ENCODE data around the gene KRTAP9-6. TPM values are rescaled to one million over a fixed set of nuclear protein-coding genes. Genes with fewer than 3 reads are reported as not detected.

The KRTAP9-6 gene
- total and polyA plus RNA-seq, 2 donors (not counting 1 experiment from before 2014, with no cell fraction given), result not detected

DNA sequence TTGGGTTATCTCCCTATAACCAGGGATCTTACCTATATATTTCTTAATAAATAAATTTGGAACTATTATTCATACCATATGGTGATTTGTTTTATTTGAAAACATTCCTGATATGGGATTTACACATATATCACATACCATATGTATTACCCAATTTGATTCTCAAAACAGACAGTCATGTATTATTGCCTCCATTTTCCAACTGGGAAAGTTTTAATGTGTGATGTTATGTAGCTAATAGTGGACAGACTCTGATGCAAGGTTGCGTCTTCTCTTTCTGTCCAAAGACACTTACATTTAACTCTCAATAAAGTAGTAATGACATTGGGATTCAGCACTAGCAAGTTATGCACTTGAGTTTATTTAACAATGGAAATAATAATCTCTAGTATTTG, 8.9 kb upstream of the KRTAP9-6 start:
- no peaks in the 10 kb centered on the region for H3K4me1 ChIP-seq (ENCODE audit: control insufficient read depth, extremely low read depth, insufficient read depth, low read length)
- no peak overlapping the region for H3K27ac ChIP-seq (ENCODE audit: insufficient read depth, low read length)
- no peak overlapping the region for H3K4me2 ChIP-seq (ENCODE audit: extremely low read depth, insufficient read depth, low read length)
- no peaks in the 10 kb centered on the region for H3K9me3 ChIP-seq (ENCODE audit: control insufficient read depth, insufficient read depth, low read depth, low read length)
- TF ChIP-seq, protein P1, sequence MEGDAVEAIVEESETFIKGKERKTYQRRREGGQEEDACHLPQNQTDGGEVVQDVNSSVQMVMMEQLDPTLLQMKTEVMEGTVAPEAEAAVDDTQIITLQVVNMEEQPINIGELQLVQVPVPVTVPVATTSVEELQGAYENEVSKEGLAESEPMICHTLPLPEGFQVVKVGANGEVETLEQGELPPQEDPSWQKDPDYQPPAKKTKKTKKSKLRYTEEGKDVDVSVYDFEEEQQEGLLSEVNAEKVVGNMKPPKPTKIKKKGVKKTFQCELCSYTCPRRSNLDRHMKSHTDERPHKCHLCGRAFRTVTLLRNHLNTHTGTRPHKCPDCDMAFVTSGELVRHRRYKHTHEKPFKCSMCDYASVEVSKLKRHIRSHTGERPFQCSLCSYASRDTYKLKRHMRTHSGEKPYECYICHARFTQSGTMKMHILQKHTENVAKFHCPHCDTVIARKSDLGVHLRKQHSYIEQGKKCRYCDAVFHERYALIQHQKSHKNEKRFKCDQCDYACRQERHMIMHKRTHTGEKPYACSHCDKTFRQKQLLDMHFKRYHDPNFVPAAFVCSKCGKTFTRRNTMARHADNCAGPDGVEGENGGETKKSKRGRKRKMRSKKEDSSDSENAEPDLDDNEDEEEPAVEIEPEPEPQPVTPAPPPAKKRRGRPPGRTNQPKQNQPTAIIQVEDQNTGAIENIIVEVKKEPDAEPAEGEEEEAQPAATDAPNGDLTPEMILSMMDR (conservative IDR thresholded peaks at IDR 0.05 in 1 of 2, IDR thresholded peaks at IDR 0.05 in 1 of 2; ENCODE audit: low read depth in 1 of 2, low read length in 2 of 2), result no peak
- TF ChIP-seq EZH2 (IDR thresholded peaks at IDR 0.05; ENCODE audit: low read length, missing control alignments), result no peak
- peak in 1 of 2 donors; percentile 11 for DNase-seq (ENCODE audit: low read depth in 2 of 2)
- H4K20me1 ChIP-seq (ENCODE audit: control insufficient read depth, extremely low read depth, insufficient read depth, low read length), result no peaks in the 10 kb centered on the region
- H3K27me3 ChIP-seq (ENCODE audit: control insufficient read depth, insufficient read depth, low read length), result no peaks in the 10 kb centered on the region
- no peak overlapping the region for H3K4me3 ChIP-seq (replicated peaks in 1 of 4; ENCODE audit: control extremely low read depth in 1 of 4, insufficient read depth in 1 of 4, low read depth in 3 of 4, low read length in 4 of 4)
- no peaks in the 10 kb centered on the region for H3K79me2 ChIP-seq (ENCODE audit: control insufficient read depth, insufficient read depth, low read length)
- H3K9ac ChIP-seq (ENCODE audit: insufficient read depth, low read length), result no peak overlapping the region
- no peaks in the 10 kb centered on the region for H3K36me3 ChIP-seq (ENCODE audit: control insufficient read depth, insufficient read depth, low read length)
- H2AFZ ChIP-seq (ENCODE audit: low read length), result no peak overlapping the region

DNA sequence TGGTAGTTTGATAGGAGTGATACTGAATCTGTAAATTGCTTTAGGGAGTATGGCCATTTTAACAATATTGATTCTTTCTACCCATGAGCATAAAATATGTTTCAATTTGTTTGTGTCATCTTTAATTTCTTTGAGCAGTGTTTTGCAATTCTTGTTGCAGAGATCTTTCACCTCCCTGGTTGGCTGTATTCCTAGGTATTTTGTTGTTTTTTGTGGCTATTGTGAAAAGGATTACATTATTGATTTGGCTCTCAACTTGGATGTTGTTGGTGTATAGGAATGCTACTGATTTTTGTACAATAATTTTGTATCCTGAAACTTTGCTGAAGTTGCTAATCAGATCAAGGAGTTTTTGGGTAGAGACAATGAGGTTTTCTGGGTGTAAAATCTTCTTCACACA, 6.8 kb upstream of the KRTAP9-6 start:
- Histone ChIP-seq H3K27me3 (ENCODE audit: control insufficient read depth, insufficient read depth, low read length) (no peaks in the 10 kb centered on the region), H3K36me3 (ENCODE audit: control insufficient read depth, insufficient read depth, low read length) (no peaks in the 10 kb centered on the region), H3K4me3 (replicated peaks in 1 of 4; ENCODE audit: control extremely low read depth in 1 of 4, insufficient read depth in 1 of 4, low read depth in 3 of 4, low read length in 4 of 4) (no peak overlapping the region), H3K9ac (ENCODE audit: insufficient read depth, low read length) (no peak overlapping the region), H3K79me2 (ENCODE audit: control insufficient read depth, insufficient read depth, low read length) (no peaks in the 10 kb centered on the region), H4K20me1 (ENCODE audit: control insufficient read depth, extremely low read depth, insufficient read depth, low read length) (no peaks in the 10 kb centered on the region), H3K9me3 (ENCODE audit: control insufficient read depth, insufficient read depth, low read depth, low read length) (no peaks in the 10 kb centered on the region), H3K4me1 (ENCODE audit: control insufficient read depth, extremely low read depth, insufficient read depth, low read length) (no peaks in the 10 kb centered on the region), H3K4me2 (ENCODE audit: extremely low read depth, insufficient read depth, low read length) (no peak overlapping the region), H3K27ac (ENCODE audit: insufficient read depth, low read length) (no peak overlapping the region), H2AFZ (ENCODE audit: low read length) (no peak overlapping the region)
- DNase-seq (ENCODE audit: low read depth in 2 of 2), result no peak
- TF ChIP-seq, protein P1 (conservative IDR thresholded peaks at IDR 0.05 in 1 of 2, IDR thresholded peaks at IDR 0.05 in 1 of 2; ENCODE audit: low read depth in 1 of 2, low read length in 2 of 2), result no peak
- TF ChIP-seq EZH2 (IDR thresholded peaks at IDR 0.05; ENCODE audit: low read length, missing control alignments), result no peak

DNA sequence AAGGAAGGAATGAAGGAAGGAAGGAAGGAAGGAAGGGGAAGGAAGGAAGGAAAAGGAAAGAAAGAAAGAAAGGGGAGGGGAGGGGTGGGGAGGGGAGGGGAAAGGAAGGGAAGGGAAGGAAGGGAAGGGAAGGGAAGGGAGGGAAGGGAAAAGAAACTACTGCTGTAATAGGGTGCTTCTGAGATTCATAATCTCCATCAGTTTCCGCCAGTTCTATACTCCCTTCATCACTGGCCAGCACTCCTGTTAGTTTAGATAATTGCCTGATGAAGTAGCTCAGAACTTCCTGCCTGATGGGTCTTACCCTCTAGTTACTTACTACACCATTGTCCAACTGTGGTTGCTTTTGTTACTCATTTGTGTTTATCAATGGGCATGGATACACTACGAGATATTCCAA, 2.0 kb upstream of the KRTAP9-6 start:
- peaks cover 3% of the 10 kb centered on the region for H3K27me3 ChIP-seq (ENCODE audit: control insufficient read depth, insufficient read depth, low read length)
- H4K20me1 ChIP-seq (ENCODE audit: control insufficient read depth, extremely low read depth, insufficient read depth, low read length), result no peaks in the 10 kb centered on the region
- no peak overlapping the region for H3K4me2 ChIP-seq (ENCODE audit: extremely low read depth, insufficient read depth, low read length)
- no peak for DNase-seq (ENCODE audit: low read depth in 2 of 2)
- no peak overlapping the region for H2AFZ ChIP-seq (ENCODE audit: low read length)
- H3K9me3 ChIP-seq (ENCODE audit: control insufficient read depth, insufficient read depth, low read depth, low read length), result no peaks in the 10 kb centered on the region
- H3K36me3 ChIP-seq (ENCODE audit: control insufficient read depth, insufficient read depth, low read length), result no peaks in the 10 kb centered on the region
- no peak overlapping the region for H3K27ac ChIP-seq (ENCODE audit: insufficient read depth, low read length)
- no peak overlapping the region for H3K9ac ChIP-seq (ENCODE audit: insufficient read depth, low read length)
- TF ChIP-seq, protein P1 (conservative IDR thresholded peaks at IDR 0.05 in 1 of 2, IDR thresholded peaks at IDR 0.05 in 1 of 2; ENCODE audit: low read depth in 1 of 2, low read length in 2 of 2), result no peak
- TF ChIP-seq EZH2 (IDR thresholded peaks at IDR 0.05; ENCODE audit: low read length, missing control alignments), result no peak
- H3K4me3 ChIP-seq (replicated peaks in 1 of 4; ENCODE audit: control extremely low read depth in 1 of 4, insufficient read depth in 1 of 4, low read depth in 3 of 4, low read length in 4 of 4), result no peak overlapping the region
- H3K4me1 ChIP-seq (ENCODE audit: control insufficient read depth, extremely low read depth, insufficient read depth, low read length), result no peaks in the 10 kb centered on the region
- no peaks in the 10 kb centered on the region for H3K79me2 ChIP-seq (ENCODE audit: control insufficient read depth, insufficient read depth, low read length)

Data from fibroblast of lung (primary cell).